KOPT-K1 (cell line): ENCODE measurements around the gene AP1M1.
"Not testable (repeated sequence)": the region's sequence is repeated elsewhere in the genome, so short reads cannot be mapped to it uniquely, and the experiment has no call there.

Experiments
- H3K27ac ChIP-seq: fragments of 200-600 bp; sonication (generic); 2 replicates; pipeline ENCODE4 v1.5.1; 2016; ENCODE audit warnings: antibody characterized with exemption, mild to moderate bottlenecking, low read depth, low read length; ENCODE audit not compliant: poor library complexity, severe bottlenecking
- H3K36me3 ChIP-seq: fragments of 200-600 bp; sonication (generic); 2 replicates; pipeline ENCODE4 v1.5.1; 2017; ENCODE audit warnings: antibody characterized with exemption, mild to moderate bottlenecking, low read length, moderate library complexity; ENCODE audit not compliant: insufficient read depth
- H3K9me3 ChIP-seq: fragments of 200-600 bp; sonication (generic); 2 replicates; pipeline ENCODE4 v1.5.1; 2017; ENCODE audit warnings: antibody characterized with exemption, low read length, mild to moderate bottlenecking; ENCODE audit not compliant: insufficient read depth, poor library complexity, severe bottlenecking

The AP1M1 gene

GRCh38 chr19:16266586-16266942, 68.9 kb downstream of the AP1M1 start:
- H3K36me3 ChIP-seq = no peaks in the 10 kb centered on the region
- no peaks in the 10 kb centered on the region for H3K9me3 ChIP-seq
- H3K27ac ChIP-seq = no peak overlapping the region

- Histone ChIP-seq H3K27ac (no peak overlapping the region), H3K36me3 (no peaks in the 10 kb centered on the region), H3K9me3 (no peaks in the 10 kb centered on the region)
These were observed 71.1 kb downstream of the AP1M1 start for GRCh38 chr19:16268676-16269319.

GRCh38 chr19:16272945-16273344, 75.2 kb downstream of the AP1M1 start:
- Histone ChIP-seq H3K36me3 (no peaks in the 10 kb centered on the region), H3K27ac (no peak overlapping the region), H3K9me3 (no peaks in the 10 kb centered on the region)

- Histone ChIP-seq H3K9me3 (no peaks in the 10 kb centered on the region), H3K36me3 (no peaks in the 10 kb centered on the region), H3K27ac (no peak overlapping the region)
These were observed 76.7 kb downstream of the AP1M1 start for GRCh38 chr19:16274447-16274846.

- H3K36me3 ChIP-seq = no peaks in the 10 kb centered on the region
- no peaks in the 10 kb centered on the region for H3K9me3 ChIP-seq
- H3K27ac ChIP-seq = no peak overlapping the region
These were observed 82.6 kb downstream of the AP1M1 start for GRCh38 chr19:16280306-16280705.

GRCh38 chr19:16281743-16282142, 84.0 kb downstream of the AP1M1 start:
- H3K36me3 ChIP-seq = no peaks in the 10 kb centered on the region
- no peaks in the 10 kb centered on the region for H3K9me3 ChIP-seq

GRCh38 chr19:16283210-16284061, 85.7 kb downstream of the AP1M1 start:
- H3K36me3 ChIP-seq = no peaks in the 10 kb centered on the region
- H3K9me3 ChIP-seq = no peaks in the 10 kb centered on the region
- H3K27ac ChIP-seq = no peak overlapping the region

More at GRCh38 chr19:16281743-16282142, 84.0 kb downstream of the AP1M1 start:
- H3K27ac ChIP-seq = no peak overlapping the region

DNA sequence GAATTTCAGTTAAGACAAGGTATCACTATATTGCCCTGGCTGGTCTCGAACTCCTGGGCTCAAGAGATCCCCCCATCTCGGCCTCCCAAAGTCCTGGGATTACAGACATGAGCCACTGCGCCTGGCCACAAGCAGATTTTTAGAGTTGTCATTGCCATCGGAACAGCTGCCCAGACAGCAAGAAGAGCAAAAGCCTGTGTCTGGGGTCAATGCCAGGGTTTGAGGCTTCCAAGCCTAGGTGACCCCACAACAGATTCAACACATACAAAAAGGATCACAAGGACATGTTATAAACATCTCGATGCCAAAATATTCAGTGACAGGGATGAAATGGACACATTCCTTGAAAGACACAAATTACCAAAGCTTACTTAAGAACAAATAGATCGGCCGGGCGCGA, 86.8 kb downstream of the AP1M1 start:
- Histone ChIP-seq H3K9me3 (peaks cover 3% of the 10 kb centered on the region), H3K27ac (no peak overlapping the region), H3K36me3 (no peaks in the 10 kb centered on the region)

DNA sequence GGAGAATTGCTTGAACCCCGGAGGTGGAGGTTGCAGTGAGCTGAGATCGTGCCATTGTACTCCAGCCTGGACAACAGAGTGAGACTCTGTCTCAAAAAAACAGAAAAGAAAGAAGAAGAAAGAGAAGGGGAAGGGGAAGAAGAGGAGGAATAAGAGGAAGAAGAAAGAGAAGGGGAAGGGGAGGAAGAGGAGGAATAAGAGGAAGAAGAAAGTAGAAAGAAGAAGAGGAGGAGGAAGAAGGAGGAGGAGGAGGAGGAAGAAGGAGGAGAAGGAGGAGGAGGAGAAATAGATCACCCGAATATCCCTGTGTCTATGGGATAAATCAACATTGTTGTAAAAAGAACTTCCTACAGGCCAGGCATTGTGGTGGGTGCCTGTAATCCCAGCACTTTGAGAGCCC, 87.4 kb downstream of the AP1M1 start:
- H3K27ac ChIP-seq, H3K9me3 ChIP-seq, H3K36me3 ChIP-seq: not testable (repeated sequence)

GRCh38 chr19:16285769-16286498, 88.2 kb downstream of the AP1M1 start:
- Histone ChIP-seq H3K27ac (no peak overlapping the region), H3K9me3 (peaks cover 3% of the 10 kb centered on the region)

GRCh38 chr19:16288544-16288943, 90.8 kb downstream of the AP1M1 start:
- Histone ChIP-seq H3K27ac (no peak overlapping the region), H3K36me3 (no peaks in the 10 kb centered on the region), H3K9me3 (peaks cover 3% of the 10 kb centered on the region)

More at GRCh38 chr19:16285769-16286498, 88.2 kb downstream of the AP1M1 start:
- H3K36me3 ChIP-seq = no peaks in the 10 kb centered on the region

- Histone ChIP-seq H3K9me3 (peaks cover 3% of the 10 kb centered on the region), H3K27ac (no peak overlapping the region), H3K36me3 (no peaks in the 10 kb centered on the region)
These were observed 91.9 kb downstream of the AP1M1 start for GRCh38 chr19:16289594-16289993.

GRCh38 chr19:16290692-16291091, 93.0 kb downstream of the AP1M1 start:
- no peaks in the 10 kb centered on the region for H3K36me3 ChIP-seq
- H3K27ac ChIP-seq = no peak overlapping the region

DNA sequence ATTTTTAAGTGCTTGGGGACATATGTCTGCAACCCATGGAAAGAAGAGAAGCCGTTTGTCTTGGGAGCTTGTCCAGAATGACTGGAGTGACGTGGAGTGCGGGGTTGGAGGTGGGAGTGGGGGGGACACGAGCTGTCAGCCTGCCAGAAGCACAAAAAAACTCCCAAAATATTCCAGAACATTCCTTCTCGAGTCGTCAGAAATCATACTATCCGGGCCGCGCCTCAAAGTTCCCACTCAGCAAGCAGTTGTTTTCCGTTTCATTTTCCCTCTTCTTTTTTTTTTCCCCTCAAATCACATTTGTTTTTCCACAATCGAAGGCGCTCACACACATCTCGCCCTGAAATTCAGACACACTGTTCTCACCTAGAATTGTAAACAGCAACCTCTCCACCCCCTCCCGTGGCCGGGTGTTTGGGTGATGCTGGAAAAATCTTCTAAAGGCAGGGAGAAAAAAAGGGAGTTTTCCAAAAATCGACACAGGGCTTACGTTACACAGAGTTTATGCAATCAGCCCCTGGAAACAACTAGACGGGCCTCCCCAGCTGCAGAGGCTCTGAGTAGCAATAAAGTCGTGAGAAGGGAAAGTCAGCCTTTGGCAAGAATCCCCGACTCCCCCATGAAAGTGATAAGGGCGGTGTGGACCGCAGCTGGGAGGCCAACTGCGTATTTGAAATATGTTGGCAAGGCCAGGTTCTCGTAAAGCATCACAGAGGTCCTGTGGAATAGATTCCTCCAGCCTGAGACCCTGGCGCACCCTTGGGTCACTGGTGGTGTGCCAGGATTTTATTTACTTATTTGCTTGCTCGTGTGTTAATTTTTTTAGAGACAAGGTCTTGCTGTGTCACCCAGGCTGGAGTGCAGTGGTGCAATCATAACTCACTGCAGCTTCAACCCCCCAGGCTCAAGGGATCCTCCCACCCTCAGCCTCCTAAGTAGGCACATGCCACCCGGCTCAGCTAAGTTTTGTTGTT, 95.7 kb downstream of the AP1M1 start:
- Histone ChIP-seq H3K9me3 (peaks cover 3% of the 10 kb centered on the region), H3K27ac (no peak overlapping the region), H3K36me3 (no peaks in the 10 kb centered on the region)

More at GRCh38 chr19:16290692-16291091, 93.0 kb downstream of the AP1M1 start:
- peaks cover 3% of the 10 kb centered on the region for H3K9me3 ChIP-seq
